Neural progenitor cell (in vitro differentiated cells): ENCODE measurements around the gene AFF3.

Source experiments
- EZH2 ChIP-seq: fragments of 200-600 bp; sonication (generic); IDR thresholded peaks from 2 replicates; pipeline ENCODE4 v1.6.1; 2017; ENCODE audit warnings: antibody characterized with exemption, mild to moderate bottlenecking, moderate library complexity
- TF ChIP-seq, protein P1 (sequence below): fragments of 200-600 bp; sonication (generic); IDR thresholded peaks from 2 replicates; pipeline ENCODE4 v1.5.1; 2017; ENCODE audit warnings: antibody characterized with exemption, mild to moderate bottlenecking

GRCh38 chr2:99780276-99780675 lies 362.1 kb downstream of the AFF3 start:
- TF ChIP-seq, protein P1, sequence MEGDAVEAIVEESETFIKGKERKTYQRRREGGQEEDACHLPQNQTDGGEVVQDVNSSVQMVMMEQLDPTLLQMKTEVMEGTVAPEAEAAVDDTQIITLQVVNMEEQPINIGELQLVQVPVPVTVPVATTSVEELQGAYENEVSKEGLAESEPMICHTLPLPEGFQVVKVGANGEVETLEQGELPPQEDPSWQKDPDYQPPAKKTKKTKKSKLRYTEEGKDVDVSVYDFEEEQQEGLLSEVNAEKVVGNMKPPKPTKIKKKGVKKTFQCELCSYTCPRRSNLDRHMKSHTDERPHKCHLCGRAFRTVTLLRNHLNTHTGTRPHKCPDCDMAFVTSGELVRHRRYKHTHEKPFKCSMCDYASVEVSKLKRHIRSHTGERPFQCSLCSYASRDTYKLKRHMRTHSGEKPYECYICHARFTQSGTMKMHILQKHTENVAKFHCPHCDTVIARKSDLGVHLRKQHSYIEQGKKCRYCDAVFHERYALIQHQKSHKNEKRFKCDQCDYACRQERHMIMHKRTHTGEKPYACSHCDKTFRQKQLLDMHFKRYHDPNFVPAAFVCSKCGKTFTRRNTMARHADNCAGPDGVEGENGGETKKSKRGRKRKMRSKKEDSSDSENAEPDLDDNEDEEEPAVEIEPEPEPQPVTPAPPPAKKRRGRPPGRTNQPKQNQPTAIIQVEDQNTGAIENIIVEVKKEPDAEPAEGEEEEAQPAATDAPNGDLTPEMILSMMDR = no peak
- no peak for TF ChIP-seq EZH2
